Stimulated activated CD8-positive, alpha-beta memory T cell treated with anti-CD3 and anti-CD28 coated beads, Interleukin-15, amount 100 ng/mL, for 1 hour (primary cell): ENCODE results near the gene BRAT1.

Experiments
- DNase-seq: peaks from one replicate; pipeline ENCODE4 v3.0.0-alpha.2; 2020; ENCODE audit warnings: low read depth

The BRAT1 gene

DNA sequence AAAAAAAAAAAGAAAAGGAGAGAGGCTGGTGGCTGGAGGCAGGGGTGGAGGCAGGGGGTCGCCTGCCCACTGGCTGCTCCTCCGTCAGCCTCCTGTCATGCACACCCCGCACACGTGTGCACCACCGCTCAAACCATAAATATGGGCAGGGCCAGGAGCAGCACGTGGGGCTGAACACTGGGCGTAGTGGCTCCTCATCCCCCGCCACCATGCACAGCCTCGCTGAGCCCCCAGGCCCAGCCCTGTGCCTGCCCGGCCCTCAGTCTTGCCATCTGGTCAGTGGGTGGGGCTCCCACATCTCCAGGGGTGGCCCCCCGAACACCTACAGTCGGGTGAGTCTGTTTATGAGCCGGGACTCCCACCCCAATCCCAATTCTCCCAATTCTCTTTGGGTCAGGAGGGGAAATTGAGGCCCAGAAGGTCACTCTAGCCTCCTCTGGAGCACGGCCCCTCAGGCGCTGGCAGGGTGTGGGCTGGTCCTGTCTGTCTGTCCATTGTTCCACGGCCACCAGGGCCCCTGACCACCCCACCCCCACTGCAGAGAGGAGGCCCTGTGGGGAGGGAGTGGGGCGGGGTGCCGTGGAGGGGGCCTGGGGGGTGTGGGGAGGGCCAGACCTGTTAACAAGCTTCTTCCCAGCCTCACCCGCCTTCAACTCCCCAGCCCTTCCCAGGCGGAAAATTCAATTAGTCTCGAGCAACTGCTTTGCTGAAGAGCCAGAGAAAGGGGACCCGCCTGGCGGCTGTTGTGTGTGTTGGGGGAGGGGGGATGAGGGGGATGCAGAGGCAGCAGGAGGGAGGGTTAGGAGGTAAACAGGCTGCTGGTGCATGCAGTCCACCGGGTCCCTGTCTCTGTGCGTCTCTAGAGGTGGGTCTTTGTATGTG, 59.7 kb downstream of the BRAT1 start:
- no peak for DNase-seq

DNA sequence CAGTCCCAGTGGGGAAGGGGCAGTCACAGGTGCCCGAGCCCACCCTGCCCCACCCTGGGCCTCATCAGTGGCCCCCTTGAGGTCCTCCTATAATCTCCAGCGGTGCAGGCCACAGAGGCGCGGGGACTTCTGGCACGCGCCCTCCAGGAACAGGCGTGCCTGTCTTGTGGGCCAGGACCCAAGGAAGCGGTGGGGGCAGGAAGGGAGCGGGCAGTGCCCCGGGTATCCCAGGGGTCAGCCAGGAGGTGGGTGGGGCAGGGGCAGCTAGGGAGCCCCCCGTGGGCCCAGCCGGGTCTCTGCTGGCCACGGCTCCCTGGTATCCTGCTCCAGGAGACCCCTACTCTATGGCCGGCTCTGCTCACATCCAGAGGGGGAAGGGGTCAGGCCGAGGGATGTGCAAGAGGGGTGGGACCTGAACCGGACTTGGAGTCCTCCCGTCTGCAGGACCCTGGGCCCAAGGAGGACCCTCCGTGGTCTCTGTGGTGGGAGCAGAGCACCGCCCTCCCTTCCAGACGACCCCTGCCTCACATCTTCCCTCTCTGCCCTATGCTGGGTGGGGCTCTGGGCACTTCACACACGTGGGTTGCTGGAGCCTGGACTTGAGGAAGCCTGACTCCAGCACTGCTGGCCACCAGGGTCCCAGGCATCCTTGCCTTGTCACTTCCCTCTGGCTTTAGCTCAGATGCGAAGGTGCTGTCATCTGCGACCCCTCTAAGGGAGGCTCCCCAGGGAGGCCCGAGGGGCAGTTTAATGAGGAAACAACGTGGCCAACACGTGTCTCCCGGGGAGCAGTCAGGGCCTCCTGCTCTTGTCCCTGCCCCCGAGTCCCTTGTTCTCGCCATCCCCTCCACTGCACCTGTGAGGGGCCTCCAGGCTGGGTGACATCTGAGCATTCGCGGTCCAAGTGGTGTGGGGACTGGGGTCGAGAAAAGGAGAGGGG, 60.9 kb downstream of the BRAT1 start:
- no peak for DNase-seq

DNA sequence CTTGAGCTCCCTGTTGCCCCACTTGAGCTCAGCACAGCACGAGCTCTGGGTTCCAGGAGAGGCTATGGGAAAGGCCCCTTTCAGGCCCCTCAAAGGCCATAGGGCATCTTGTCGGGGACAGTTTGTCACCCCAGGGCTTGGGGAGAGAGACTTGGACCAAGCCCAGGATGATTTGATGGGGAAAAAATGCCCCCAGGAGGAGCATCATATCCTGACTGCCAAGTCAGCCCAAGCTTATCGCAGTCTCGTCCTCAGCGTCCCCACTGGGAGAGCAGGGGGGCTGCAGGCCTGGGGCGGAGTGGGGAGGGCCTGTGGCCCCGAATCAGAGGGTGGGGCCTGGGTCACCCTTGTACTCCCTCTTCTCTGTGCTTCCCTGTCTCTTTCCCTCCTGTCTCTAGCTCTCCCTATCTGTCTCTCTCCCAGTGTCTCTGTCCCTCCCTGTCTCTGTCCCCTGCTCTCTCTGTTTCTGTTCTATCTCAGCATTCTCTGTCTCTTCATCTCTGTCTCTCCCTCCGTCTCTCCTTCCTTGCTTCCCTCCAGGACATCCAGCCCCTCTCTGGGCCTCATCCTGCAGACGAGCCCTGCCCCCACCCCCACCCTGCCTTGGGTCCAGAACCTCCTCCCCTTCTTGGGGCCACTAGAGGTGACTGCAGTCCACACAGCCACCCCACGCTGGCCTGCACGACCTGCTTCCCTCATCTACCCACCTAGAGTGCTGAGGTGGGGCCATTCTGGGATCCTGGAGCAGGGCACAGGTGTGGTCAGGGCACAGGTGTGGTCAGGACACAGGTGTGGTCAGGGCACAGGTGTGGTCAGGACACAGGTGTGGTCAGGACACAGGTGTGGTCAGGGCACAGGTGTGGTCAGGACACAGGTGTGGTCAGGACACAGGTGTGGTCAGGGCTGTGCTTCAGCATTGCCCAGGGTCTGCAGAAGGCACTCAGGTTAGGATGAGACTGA, 61.8 kb downstream of the BRAT1 start:
- no peak for DNase-seq

DNA sequence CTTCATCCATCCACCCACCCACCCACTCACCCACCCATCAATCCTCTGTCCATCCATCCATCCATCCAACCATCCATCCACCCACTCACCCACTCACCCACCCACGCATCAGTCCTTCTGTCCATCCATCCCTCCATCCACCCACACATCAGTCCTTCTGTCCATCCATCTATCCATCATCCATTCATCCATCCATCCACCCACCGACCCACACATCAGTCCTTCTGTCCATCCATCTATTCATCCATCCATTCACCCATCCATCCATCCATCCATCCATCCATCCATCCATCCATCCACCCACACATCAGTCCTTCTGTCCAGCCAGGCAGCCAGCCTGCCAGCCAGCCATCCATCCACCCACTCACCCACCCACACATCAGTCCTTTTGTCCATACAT, 63.3 kb downstream of the BRAT1 start:
- no peak for DNase-seq

DNA sequence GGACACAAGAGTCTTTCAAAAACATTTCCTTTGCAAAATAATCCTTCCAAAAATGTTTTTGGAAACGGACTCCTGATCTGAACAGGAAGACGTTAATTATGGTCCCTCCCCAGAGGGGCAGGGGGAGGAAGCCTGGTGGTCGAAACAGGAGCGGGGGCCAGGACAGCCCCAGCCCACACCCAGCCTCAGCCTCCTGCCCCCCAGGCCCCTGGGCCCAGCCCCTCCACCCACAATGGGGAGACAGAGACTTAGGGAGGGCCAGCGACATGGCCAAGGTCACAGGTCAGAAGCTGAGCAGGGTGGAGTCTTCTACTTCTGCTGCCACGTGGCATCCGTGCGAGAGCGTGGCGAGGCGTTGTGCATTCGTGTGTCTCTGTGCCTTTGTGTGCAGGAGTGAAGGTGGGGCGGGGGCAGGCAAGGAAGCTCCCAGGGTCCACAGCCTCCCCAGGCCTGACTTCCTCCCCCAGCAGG, 65.1 kb downstream of the BRAT1 start:
- DNase-seq = no peak

DNA sequence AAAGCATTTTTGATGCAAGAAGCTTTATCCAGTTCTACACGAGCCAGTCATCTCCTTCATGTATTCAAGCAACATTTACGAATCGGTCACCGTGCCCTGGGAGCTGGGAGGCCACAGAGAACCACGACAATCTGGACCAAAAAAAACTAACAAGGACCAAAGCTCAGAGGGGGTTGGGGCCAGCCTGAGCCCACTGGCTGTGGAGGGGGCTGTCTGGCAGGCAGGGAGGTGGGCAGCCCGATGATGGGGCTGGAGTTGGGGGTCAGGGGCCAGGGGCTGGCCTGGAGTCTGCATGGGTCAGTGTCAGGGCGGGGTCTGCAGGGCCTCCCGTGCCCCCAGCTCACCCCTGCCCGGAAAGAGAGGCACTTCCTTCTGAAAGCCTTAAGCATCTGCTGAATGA, 66.6 kb downstream of the BRAT1 start:
- no peak for DNase-seq

DNA sequence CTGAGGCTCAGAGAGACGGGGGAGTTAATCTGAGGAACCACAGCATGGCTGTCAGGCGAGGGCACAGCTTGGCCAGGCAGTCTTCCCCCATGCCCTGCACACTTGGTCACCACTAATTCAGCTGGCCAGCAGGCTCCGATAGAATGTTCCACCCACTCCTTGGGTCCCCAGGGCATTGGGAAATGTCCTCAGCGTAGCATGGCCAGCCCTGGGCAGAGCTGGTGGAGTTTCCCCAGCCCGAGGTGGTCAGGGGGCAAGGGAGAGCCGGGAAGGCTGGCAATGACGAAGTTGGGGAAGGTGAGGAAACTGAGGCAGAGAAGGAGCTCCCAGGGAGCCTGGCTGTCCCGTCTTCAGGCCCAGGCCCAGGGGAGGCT, 67.1 kb downstream of the BRAT1 start:
- DNase-seq = no peak
